BLaER1 (cell line): Measurements from ENCODE around the gene UBE2V1.
"Not testable (repeated sequence)": the region's sequence is repeated elsewhere in the genome, so short reads cannot be mapped to it uniquely, and the experiment has no call there.

Source experiments
- H3K27ac ChIP-seq: shearing (Covaris generic); formaldehyde crosslinking; 2 replicates; pipeline ENCODE4 v1.8.1; 2022
- H3K27me3 ChIP-seq: shearing (Covaris generic); formaldehyde crosslinking; 2 replicates; pipeline ENCODE4 v1.8.1; 2022
- H3K36me3 ChIP-seq: shearing (Covaris generic); formaldehyde crosslinking; 2 replicates; pipeline ENCODE4 v1.8.1; 2022
- H3K4me1 ChIP-seq: shearing (Covaris generic); formaldehyde crosslinking; 2 replicates; pipeline ENCODE4 v1.8.1; 2022
- H3K4me2 ChIP-seq: shearing (Covaris generic); formaldehyde crosslinking; 2 replicates; pipeline ENCODE4 v1.8.1; 2022
- H3K4me3 ChIP-seq: shearing (Covaris generic); formaldehyde crosslinking; 2 replicates; pipeline ENCODE4 v1.8.1; 2022
- H3K9ac ChIP-seq: shearing (Covaris generic); formaldehyde crosslinking; 2 replicates; pipeline ENCODE4 v1.8.1; 2022
- H3K9me3 ChIP-seq: shearing (Covaris generic); formaldehyde crosslinking; 2 replicates; pipeline ENCODE4 v1.8.1; 2022
- H4K20me1 ChIP-seq: shearing (Covaris generic); formaldehyde crosslinking; 2 replicates; pipeline ENCODE4 v1.8.1; 2022
- Cebpa-rat ChIP-seq: shearing (Covaris generic); IDR thresholded peaks from 2 replicates; pipeline ENCODE4 v1.8.1; 2022

Gene UBE2V1

DNA sequence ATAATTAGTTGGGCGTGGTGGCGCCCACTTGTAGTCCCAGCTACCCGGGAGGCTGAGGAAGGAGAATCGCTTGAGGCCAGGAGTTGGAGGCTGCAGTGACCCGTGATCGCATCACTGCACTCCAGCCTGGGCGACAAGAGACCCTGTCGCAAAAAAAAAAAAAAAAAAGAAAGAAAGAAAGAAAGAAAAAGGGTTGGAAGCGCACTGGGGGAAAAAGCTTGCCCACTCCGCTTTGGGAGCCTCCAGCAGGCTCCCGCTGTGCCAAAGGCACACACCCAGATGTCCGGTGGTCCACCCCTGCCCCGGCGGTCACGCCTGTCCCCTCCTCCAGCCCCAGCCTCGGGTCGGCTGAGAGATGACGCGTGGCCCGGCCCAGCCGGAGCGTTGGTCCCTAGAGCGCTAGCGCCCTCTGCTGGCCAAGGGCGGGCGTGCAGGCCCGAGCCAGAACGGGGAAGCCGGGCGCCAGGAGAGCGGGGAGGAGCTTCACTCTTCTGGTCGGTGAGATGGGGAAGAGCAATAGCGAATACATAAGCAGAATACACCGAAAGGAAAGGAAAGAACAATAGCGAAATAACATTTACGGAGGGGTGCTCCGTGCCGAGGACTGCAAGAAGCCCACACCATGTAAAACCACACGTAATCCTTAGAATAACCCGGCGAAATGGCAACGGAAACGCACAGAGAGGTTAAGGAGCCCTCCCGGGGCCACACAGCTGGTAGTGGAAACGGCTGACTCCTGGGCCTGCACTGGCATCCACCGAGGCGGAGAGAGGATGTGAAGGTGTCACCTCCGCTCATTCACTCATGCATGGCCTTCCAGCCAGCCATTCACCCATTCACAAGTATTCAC, 41.7 kb downstream of the UBE2V1 start:
- peak overlapping the region; percentile 59; the same call in 1 of the 2 replicates for H3K27ac ChIP-seq
- H3K4me1 ChIP-seq, result peaks cover 14% of the 10 kb centered on the region
- H3K9ac ChIP-seq, result peak overlapping the region; percentile 71

GRCh38 chr20:50070361-50070760, 42.6 kb downstream of the UBE2V1 start:
- no peak for TF ChIP-seq Cebpa-rat
- Histone ChIP-seq H3K9ac (no peak overlapping the region), H3K27ac (no peak overlapping the region), H3K36me3 (no peaks in the 10 kb centered on the region), H3K27me3 (no peaks in the 10 kb centered on the region), H3K4me1 (peaks cover 14% of the 10 kb centered on the region), H3K4me3 (no peak overlapping the region), H3K4me2 (no peak overlapping the region), H3K9me3 (no peaks in the 10 kb centered on the region), H4K20me1 (no peaks in the 10 kb centered on the region)

More for the DNA sequence above, 41.7 kb downstream of the UBE2V1 start:
- TF ChIP-seq Cebpa-rat, result no peak
- Histone ChIP-seq H3K4me2 (peak overlapping the region; percentile 67), H4K20me1 (no peaks in the 10 kb centered on the region), H3K9me3 (no peaks in the 10 kb centered on the region), H3K4me3 (peak overlapping the region; percentile 62), H3K27me3 (no peaks in the 10 kb centered on the region), H3K36me3 (no peaks in the 10 kb centered on the region)

DNA sequence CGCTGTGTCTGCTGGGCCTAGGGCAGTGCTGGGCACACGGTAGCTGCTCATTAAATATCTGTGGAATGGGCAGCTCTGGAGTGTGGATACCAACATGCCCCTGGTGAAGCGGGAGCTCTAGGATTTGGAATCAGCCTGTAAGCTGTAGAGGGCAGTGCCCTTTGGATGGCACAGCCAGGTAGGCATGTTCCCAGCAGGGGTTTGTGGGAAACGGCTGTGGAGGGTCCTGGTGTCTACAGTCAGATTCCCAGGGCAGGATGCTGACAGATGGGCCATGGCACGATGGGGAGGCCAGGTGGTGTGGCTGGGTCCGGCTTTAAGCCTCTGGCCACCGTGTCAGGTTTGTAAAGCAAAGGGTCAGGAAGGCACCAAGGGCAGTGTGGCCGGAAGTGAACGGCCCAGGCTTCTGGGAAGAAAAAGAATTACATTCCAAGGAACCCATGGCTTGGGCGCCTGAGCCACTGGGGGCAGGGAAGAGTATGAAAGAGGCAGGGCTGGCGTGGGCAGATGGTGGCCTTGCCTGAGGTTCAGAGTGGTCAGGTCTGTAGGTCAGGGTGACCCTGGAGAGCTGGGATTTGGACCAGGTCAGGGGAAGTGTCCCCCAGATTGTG, 44.8 kb downstream of the UBE2V1 start:
- Histone ChIP-seq H3K27ac (no peak overlapping the region), H3K9me3 (no peaks in the 10 kb centered on the region), H3K4me1 (peaks cover 14% of the 10 kb centered on the region), H4K20me1 (no peaks in the 10 kb centered on the region), H3K4me3 (no peak overlapping the region), H3K27me3 (no peaks in the 10 kb centered on the region), H3K36me3 (no peaks in the 10 kb centered on the region), H3K4me2 (no peak overlapping the region), H3K9ac (no peak overlapping the region)
- no peak for TF ChIP-seq Cebpa-rat

DNA sequence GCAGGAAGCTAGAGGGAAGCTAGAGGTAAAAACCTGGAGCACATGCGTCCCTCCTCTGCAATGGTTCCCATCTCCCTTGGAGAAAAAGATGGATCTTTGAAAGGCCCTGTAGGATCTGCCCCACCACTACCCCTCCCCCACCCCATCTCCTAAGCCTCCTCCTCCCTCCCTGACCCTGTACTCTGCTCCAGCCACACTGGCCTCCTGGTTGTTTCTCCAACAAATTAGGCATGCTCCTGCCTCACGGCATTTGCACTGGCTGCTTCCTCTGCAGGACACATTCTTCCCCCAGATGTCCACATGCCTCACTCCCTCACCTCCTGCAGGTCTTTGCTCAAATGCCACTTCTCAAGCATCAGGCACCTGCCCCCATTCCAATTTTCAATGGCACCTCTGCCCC, 45.5 kb downstream of the UBE2V1 start:
- Histone ChIP-seq H3K4me1 (peaks cover 14% of the 10 kb centered on the region), H4K20me1 (no peaks in the 10 kb centered on the region), H3K4me2 (no peak overlapping the region), H3K9me3 (no peaks in the 10 kb centered on the region), H3K27me3 (no peaks in the 10 kb centered on the region), H3K9ac (no peak overlapping the region), H3K36me3 (no peaks in the 10 kb centered on the region), H3K4me3 (no peak overlapping the region), H3K27ac (no peak overlapping the region)
- TF ChIP-seq Cebpa-rat, result no peak

DNA sequence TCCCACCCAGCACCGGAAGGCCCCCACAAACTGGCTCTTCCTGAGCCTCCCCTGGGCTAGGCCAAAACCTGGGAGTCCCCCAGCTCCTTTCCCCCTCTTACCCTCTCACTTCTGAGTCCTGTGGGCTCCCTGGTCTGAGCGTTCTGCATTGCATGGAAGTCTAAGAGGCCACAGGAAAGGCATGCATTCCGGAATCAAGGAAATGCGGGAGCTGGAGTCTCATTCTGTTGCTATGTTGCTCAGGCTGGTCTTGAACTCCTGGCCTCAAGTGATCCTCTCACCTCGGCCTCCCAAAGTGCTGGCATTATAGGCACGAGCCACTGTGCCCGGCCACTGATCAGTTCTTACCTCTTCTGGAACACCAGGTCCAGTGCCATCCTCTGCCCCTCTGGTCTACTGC, 45.9 kb downstream of the UBE2V1 start:
- Histone ChIP-seq H3K9ac (no peak overlapping the region), H3K27ac (no peak overlapping the region), H3K27me3 (no peaks in the 10 kb centered on the region), H3K9me3 (no peaks in the 10 kb centered on the region), H3K4me2 (no peak overlapping the region), H3K4me1 (peaks cover 14% of the 10 kb centered on the region), H3K4me3 (no peak overlapping the region), H4K20me1 (no peaks in the 10 kb centered on the region), H3K36me3 (no peaks in the 10 kb centered on the region)
- no peak for TF ChIP-seq Cebpa-rat

- no peak overlapping the region for H3K27ac ChIP-seq
- peaks cover 9% of the 10 kb centered on the region; the same call in 1 of the 2 replicates for H3K4me1 ChIP-seq
- H3K27me3 ChIP-seq, result no peaks in the 10 kb centered on the region
- no peak for TF ChIP-seq Cebpa-rat
- H3K36me3 ChIP-seq, result no peaks in the 10 kb centered on the region
- no peak overlapping the region for H3K4me3 ChIP-seq
- no peak overlapping the region for H3K9ac ChIP-seq
- H3K9me3 ChIP-seq, result no peaks in the 10 kb centered on the region
- H4K20me1 ChIP-seq, result no peaks in the 10 kb centered on the region
- no peak overlapping the region for H3K4me2 ChIP-seq
Measured at GRCh38 chr20:50066161-50066834, 46.7 kb downstream of the UBE2V1 start.

GRCh38 chr20:50065325-50065615, 47.7 kb downstream of the UBE2V1 start:
- H3K4me1 ChIP-seq, result 0 out of 2 replicates have a peak, but pooled peaks cover 1% of the 10 kb centered on the region
- H3K4me3 ChIP-seq, result no peak overlapping the region
- no peaks in the 10 kb centered on the region for H3K9me3 ChIP-seq
- H4K20me1 ChIP-seq, result no peaks in the 10 kb centered on the region
- H3K27me3 ChIP-seq, result no peaks in the 10 kb centered on the region
- H3K9ac ChIP-seq, result no peak overlapping the region
- H3K36me3 ChIP-seq, result no peaks in the 10 kb centered on the region
- no peak for TF ChIP-seq Cebpa-rat
- no peak overlapping the region for H3K27ac ChIP-seq
- no peak overlapping the region for H3K4me2 ChIP-seq

GRCh38 chr20:50063763-50064162, 49.2 kb downstream of the UBE2V1 start:
- H3K4me1 ChIP-seq, H3K36me3 ChIP-seq, H3K4me2 ChIP-seq, H3K9ac ChIP-seq, H3K27me3 ChIP-seq, H3K9me3 ChIP-seq, H3K4me3 ChIP-seq, H3K27ac ChIP-seq, H4K20me1 ChIP-seq: not testable (repeated sequence)

DNA sequence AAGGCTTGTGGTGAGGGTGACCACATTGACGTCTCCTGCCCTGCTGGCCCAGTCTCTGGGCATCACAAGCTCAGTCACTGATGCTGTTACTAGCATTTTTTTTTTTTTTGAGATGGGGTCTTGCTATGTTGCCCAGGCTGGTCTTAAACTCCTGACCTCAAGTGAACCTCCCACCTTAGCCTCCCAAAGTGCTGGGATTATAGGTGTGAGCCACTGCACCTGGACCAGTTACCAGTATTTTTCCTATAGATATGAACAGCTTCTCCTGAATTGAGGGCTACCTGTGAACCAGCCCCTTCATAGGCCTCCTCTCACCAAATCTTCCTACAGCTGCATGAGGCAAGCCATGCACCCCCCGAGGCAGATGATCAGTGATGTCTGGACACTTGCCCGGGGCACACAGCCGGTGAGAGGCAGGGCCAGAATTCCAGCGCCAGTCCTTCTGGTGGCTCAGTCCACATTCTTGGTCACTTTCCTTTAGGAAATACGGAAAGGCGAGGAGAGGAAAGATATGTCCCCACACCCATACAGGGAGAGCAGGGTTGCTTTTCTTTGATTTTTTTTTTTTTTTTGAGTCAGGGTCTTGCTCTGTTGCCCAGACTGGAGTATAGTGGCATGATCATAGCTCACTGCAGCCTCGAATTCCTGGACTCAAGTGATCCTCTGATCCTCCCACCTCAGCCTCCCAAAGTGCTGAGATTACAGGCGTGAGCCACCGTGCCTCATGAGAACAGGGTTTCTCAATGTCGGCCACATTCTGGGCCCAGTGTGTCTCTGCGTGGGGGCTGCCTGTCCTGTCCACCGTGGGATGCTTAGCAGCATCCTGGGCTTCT, 50.7 kb downstream of the UBE2V1 start:
- H3K9me3 ChIP-seq, result no peaks in the 10 kb centered on the region
- H3K9ac ChIP-seq, result no peak overlapping the region
- no peak overlapping the region for H3K4me3 ChIP-seq
- no peak for TF ChIP-seq Cebpa-rat
- H3K27me3 ChIP-seq, result no peaks in the 10 kb centered on the region
- no peaks in the 10 kb centered on the region for H3K36me3 ChIP-seq
- peaks cover 17% of the 10 kb centered on the region for H3K4me1 ChIP-seq
- no peak overlapping the region for H3K4me2 ChIP-seq
- no peaks in the 10 kb centered on the region for H4K20me1 ChIP-seq
- H3K27ac ChIP-seq, result no peak overlapping the region
